GM12872 (cell line): ENCODE results near the gene PI4KB.

Experiments
- TF ChIP-seq, protein P1 (sequence below): IDR thresholded peaks from 3 replicates; pipeline ENCODE4 v1.5.1; 2011; ENCODE audit warnings: low read depth, mild to moderate bottlenecking, low read length, moderate library complexity; ENCODE audit not compliant: insufficient read depth

The PI4KB gene

DNA sequence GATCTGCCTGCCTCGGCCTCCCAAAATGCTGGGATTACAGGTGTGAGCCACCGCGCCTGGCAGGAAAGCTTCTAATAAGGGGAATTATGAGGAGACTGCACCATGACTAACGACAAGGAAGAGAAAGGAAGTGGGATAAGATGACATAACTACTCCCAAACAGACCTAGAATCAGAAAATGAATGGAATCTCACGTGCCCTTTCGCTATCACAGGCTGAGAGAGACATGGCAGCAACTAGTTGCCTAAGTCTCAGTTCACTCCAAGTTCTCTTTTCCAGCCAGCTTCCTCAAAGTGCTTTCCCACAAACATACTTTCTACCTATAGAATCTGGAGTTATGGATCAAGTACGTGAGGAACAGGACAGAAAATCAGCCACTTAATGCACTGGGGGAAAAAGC, 2.0 kb downstream of the PI4KB start:
- TF ChIP-seq, protein P1, sequence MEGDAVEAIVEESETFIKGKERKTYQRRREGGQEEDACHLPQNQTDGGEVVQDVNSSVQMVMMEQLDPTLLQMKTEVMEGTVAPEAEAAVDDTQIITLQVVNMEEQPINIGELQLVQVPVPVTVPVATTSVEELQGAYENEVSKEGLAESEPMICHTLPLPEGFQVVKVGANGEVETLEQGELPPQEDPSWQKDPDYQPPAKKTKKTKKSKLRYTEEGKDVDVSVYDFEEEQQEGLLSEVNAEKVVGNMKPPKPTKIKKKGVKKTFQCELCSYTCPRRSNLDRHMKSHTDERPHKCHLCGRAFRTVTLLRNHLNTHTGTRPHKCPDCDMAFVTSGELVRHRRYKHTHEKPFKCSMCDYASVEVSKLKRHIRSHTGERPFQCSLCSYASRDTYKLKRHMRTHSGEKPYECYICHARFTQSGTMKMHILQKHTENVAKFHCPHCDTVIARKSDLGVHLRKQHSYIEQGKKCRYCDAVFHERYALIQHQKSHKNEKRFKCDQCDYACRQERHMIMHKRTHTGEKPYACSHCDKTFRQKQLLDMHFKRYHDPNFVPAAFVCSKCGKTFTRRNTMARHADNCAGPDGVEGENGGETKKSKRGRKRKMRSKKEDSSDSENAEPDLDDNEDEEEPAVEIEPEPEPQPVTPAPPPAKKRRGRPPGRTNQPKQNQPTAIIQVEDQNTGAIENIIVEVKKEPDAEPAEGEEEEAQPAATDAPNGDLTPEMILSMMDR: no peak

DNA sequence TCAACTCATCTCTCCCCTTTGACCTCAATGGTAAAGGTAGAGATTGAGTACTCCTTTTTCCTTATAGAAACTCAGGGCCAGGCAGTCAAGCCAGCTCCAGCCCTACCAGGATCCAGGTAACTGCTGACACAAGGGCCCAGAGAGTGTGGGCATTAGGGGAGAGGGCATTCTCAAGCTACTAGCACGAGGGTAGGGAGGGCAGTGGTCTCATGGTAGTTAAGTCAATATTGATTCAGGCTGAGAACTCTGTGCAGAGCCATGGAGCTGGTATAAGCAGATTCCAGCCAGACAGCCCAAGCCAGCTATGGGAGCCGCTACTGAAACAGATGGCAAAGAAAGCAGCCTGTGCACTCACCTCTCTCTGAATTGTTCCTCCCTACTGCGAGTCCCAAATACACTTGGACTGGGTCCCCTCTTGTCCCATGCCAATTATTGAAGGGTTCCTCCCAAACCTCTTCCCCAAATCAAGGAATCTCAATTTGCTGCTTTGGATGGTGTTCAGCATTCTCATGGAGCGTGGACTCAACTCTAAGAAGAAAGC, 2.8 kb downstream of the PI4KB start:
- TF ChIP-seq, protein P1: no peak

DNA sequence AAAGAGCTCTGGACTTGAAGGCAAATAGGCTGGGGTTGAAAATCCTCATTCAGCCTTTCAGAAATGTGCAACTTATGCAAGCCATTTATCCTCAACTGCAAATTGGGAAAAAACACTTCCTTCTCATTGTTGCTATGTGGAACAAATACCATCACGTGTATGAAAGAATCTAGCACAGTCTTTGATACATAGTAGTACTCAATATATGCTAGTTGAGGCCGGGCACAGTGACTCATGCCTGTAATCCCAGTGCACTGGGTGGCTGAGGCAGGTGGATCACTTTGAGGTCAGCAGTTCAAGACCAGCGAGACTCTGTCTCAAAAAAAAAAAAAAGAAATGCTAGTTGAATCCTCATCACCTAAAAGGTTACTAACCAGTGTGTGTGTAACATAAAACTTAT, 8.2 kb downstream of the PI4KB start:
- TF ChIP-seq, protein P1: no peak

DNA sequence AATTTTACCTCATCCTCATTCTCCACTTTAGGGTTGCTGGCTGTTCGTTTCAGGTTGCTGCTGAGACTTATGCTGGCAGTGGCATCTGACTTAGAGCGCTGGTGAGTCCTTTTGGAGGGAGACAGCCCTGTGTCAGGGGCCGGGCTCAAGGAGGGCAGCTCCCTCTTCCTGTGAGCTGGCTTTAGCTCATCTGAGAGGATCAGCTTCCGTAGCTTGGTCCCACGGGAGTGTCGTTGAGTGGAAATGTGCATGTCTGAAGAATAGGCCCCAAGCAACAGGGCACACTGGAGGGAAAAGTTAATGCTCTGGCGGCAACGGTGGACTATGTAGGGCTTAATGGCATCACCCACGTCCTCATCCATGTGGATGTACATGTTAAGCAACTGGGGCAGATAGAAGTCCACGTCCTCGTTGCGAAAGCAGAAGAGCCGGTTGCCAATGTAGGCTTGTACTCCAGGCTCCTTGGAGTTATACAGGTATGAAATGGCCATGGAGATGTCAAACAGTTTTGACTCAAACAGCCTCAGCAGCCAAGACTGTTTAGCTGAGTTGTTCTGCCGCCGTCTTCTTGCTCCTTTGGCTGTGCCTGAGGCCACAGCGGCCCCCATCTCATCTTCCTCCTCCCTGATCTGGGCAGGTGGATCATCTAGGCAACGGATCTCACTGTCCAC, 11.5 kb downstream of the PI4KB start:
- TF ChIP-seq, protein P1: no peak

DNA sequence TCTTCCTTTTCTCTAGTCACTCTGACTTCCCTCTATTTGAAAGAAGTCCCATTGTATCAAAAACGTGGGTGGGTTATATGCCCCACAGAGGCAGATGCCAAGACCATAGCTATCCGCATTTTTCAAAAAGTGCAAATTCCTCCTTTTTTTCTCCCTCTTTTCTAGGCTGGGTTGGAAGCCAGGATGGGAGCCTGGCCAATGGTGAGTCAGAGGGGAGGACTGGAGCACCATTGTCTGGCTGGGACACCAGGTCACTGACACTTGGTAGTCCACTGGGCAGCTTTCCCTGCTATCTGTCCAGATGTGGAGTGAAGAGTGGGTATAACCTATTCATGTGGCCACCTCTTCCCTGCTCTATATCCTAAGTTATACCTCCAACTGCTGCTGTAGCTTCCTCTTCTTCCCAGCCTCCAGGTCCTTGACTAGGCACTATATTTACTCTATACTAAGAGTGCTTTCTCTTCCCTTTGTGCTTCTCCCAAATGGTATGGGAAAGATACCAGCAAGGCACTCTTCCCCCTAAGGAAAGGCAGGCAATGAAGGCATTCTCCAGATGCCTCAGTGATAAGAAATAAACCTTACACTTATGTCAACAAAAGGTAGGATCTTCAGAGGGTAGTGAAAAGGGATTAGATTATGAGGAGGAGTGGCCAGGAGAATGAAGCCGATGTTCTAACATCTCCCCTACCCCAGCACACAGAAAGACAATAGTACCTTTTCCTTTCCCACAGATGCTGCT, 12.9 kb downstream of the PI4KB start:
- TF ChIP-seq, protein P1: no peak

DNA sequence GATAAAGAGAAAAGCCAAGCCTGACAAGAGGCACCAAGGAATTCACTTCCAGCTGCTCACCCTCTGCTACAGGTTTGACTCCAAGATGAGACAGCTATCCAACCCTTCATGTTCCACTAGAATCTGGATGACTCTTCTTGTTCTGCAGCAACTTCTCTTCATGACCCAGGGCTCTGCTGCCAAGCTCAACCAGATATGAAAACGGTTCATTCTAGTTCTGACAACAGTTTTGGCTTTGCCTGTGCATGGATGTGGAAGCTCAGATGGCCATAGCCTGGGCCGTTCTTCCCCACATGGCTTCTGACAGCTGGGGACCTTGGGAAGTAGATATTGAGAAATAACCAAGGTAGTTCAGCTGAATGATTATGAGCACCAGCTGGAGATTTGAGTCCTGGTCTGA, 13.7 kb downstream of the PI4KB start:
- TF ChIP-seq, protein P1: no peak

DNA sequence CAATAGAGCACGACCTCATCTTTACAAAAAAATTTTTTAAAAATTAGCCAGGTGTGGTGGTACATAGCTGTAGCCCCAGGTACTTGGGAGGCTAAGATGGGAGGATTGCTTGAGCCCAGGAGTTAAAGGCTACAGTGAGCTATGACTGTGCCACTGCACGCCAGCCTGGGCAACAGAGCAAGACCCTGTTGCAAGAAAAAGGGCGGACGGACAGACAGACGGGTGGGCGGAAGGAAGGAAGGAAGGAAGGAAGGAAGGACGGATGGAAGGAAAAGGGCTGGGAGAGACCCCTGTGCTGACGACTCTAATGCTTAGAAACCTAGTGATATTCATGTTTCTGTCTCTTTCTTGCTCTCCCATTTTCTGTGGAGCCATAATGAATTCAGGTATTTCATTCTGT, 14.4 kb downstream of the PI4KB start:
- TF ChIP-seq, protein P1: no peak
